ENCODE results near the gene NID2.

DNA sequence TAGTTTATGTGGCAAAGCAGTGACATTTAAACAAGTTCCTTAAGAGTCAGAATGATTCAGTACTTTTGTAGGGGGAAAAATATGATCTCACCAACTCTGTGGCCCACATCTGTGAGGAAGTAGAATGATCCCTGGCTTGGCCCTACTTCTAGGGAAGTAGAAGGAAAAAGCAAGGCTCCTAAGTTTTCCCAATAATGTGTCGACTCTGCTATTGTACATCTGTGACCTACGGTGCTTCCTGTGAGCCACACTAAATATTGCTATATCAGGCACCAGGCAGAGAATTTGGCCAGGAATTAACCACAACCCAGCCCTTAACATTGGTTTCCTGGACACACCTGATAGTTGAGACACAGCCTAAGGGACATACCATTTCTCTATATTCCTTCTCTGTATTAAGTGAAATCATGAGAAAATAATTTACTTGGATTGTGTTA lies 9.3 kb upstream of the NID2 start:
- TF ChIP-seq CTCF (IDR thresholded peaks at IDR 0.05): no peak
- no peak for TF ChIP-seq POLR2A (IDR thresholded peaks at IDR 0.05)

Measured in lower leg skin (tissue), 3 donors.